Left lobe of liver (tissue), 2 donors: Measurements from ENCODE around the gene GADL1. TPM values are rescaled to one million over a fixed set of nuclear protein-coding genes. Genes with fewer than 3 reads are reported as not detected.

Experiments used
- ATAC-seq: fragments of 200-7000 bp; cut with Tn5 transposase; one replicate; pipeline ENCODE4 v1.9.1; 2020; ENCODE audit warnings: mild to moderate bottlenecking, moderate library complexity
- DNase-seq: peaks from one replicate; pipeline ENCODE4 v3.0.0-alpha.2; 2020; ENCODE audit warnings: low spot score
- total RNA-seq: library from RNA; stranded (reverse); gene quantifications from one replicate; pipeline ENCODE4 v1.2.1, GENCODE V29; 2021
- donor health status: DM: no; HTN: no; CAD: no; lungs with moderate emphysema.
- donor health status: DM: no; HTN: yes; CAD: no.

Gene GADL1
- total RNA-seq, 1 donor from 2014 or later = not detected

- ATAC-seq (peak; percentile 66), DNase-seq (no peak)
Measured at GRCh38 chr3:30681649-30682211, 212.7 kb downstream of the GADL1 start.

DNA sequence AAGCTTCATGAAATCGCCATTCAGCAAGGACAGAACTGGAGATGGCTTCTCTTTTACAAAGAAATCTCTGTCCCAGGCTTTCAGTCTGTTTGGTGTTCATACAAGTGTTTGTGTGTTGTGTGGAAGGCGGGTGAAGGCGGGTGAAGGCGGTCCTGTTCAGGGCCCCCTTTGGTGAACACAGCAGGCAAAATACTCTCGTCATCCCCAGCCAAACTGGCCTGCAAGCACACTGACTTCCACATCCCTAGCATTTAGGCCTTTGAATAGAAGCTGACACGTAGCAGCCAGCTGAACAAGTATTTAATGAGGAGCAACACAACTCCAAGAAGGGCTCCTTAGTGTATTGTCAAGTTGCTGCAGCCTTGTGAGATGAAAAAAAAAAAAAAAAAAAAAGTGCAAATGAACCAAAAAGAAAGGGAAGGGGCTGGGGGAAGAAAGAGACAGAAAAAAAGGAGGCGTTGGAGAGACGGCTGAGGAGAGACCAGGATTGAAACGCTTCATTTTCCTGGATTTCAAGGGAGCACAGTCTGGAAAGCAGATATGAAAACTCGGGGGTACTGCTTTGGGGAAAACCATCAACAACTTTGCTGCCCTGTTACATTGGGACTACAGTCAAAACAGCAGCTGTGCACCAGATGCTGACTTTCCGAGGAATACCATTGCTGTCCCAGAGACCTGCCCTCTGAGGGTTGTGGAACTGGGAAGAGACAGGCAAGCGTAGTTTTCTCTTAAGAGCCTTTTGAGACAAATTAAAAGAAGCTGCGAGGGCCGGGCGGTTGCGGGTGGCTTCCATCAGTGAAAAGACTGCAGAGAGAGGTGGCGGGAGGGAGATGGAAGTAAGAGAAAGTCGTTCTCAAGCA, 213.4 kb downstream of the GADL1 start:
- ATAC-seq = no peak
- no peak for DNase-seq

DNA sequence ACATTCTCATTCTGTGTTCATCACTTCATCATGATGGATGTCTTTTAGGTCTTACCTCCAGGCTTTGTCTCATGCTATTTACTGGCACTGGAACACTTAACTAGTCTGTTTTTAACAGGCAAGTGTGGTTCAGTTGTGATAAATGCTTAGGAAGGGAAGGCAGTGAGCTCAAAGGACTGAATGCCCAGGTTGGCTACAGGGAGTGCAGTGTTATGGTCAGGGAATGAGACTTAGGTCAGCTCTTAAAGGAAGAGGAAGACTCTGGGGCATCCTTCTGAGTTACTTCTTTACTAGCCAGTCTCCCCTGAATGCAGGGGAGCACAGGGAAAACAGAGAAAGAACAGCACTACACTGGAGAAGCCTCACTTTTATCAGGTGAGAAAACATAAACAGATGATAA, 215.4 kb downstream of the GADL1 start:
- DNase-seq (no peak), ATAC-seq (no peak)

DNA sequence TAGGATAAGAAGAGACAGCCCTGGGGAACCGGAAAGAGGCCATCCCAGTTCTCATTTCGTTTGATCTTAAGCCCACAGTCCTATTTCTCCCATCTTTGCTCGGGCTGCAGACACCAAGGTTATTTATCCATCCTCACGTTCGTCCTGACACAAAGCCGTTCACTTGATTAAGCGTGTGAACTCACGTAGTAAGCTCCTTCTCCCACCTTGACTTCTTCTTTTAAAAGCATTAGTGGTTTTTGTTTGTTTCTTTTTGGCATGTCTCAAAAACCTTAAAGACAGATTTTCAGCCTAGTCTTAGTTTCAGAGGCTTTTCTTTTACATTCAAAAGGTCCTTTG, 217.1 kb downstream of the GADL1 start:
- ATAC-seq (no peak), DNase-seq (no peak)

- DNase-seq (no peak), ATAC-seq (no peak)
Measured at GRCh38 chr3:30676424-30677346, 217.8 kb downstream of the GADL1 start.
